GM18498 (cell line): ENCODE measurements around the gene LAMP2.
"Not testable (repeated sequence)": the region's sequence is repeated elsewhere in the genome, so short reads cannot be mapped to it uniquely, and the experiment has no call there.

Source experiments
- ATAC-seq: cut with Tn5 transposase; IDR thresholded peaks from one replicate; pipeline ENCODE4 v1.9.1; 2021; ENCODE audit warnings: mild to moderate bottlenecking, moderate library complexity; ENCODE audit not compliant: unreplicated experiment

LAMP2 gene

DNA sequence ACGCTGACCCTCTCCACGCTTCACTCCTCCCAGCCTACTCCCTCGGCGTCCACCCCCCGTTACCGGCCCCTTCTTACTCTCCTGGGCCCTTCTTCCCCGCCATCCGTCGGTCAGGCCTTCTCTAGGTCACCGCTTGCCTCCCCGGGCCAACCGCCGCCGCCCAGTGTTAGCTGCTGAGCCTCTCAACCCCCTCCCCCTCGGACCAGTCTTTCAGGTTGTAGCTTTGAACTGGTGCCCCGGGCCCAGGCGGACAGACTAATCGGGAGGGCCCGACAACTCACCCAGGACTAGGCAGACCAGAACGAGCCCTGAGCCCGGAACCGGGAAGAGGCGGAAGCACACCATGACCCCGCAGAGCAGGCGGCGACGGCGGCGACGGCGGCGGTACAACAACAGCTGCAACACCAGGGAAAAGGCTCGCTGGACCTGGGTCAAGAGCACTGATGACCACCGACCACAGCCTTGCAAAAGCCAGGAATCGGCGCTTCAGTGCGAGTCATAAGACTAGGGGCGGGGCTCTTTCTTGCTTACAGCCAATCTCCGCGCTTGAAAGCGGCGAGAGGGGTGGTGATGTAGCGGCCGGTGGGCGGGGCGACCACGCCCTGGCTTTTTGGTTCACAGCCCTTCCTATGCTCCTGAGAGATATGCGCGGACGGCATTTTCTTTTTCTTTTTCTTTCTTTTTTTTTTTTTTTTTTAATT lies at the start of gene LAMP2:
Gene LAMP2 (minus strand): TSS at position 472 of the 701 bp plus-strand sequence. CDS start 127 bp downstream, at position 345.
- peak; percentile 99 for ATAC-seq

- no peak for ATAC-seq
Observed at GRCh38 chrX:120517936-120518335, 48.8 kb upstream of the LAMP2 start.

DNA sequence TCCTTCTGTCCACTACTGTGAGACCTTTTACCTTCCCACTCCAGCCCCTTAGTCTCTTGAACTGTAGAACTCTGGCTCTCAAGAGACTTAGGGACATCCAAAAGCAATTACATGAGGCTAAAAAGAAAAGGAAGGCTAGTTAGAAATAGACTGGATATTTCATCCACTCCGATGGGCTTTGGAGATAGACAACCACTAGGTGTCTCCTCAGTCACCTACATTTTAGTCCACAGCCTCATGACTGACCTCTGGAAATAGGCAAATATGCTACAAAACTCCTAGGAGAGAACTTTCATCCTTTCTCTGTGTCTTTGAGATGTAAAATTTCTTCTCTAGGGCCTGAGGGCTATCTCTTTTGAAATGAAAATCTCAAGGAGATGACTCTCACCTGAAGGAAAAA lies 45.1 kb upstream of the LAMP2 start:
- no peak for ATAC-seq

DNA sequence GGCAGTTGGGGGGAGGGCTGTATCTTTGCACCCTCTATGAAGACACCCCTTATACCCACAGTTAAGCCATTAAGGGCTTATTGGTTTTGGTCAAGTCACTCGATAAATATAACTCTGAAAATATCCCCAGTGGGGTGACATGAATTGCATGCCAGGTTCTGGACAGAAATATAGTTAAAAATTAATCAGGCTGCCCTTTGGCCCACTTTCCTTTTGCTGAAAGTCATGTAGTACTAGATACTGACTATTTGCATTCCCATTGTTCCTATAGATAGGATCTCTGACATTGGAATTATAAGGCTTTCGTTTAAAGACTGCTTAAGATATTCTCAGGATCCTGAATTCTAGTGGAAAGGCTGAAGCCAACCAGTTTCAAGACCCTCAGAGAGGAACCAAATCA lies 43.5 kb upstream of the LAMP2 start:
- no peak for ATAC-seq

DNA sequence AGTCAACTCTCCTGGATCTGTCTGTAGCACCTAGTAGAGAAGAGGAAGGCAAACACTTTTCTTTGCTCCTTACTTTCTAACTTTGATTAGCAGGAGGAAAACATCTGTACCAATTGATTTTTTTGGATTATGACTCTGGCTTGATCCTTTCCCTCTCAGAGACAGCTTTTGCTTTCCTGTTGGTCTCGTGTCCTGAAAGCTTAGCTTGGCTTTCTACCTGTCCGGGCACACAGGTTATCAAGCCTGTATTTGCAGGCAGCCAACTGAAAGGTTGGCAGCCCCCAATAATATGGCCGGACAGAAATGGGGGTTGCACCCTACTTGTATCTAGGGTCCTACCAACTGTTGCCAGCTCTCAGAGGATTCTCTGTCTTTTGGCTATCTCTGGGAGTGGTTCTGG lies 43.1 kb upstream of the LAMP2 start:
- no peak for ATAC-seq

DNA sequence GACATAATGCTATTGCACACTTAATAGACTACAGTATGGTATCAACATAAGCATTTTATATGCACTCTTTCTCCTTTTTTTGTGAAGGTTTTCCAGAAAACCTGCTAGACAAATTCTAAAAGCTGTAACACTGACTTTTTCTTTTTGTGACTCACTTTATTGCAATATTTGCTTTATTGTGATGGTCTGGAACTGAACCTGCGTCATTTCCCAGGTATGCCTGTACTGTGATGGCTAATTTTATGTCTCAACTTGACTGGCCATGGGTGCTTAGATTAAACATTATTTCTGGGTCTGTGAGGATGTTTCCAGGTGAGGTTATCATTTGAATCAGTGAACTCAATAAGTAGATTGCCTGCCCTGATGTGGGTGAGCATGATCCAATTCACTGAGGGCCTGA lies 35.5 kb upstream of the LAMP2 start:
- no peak for ATAC-seq

GRCh38 chrX:120499301-120500072 lies 30.4 kb upstream of the LAMP2 start:
- ATAC-seq, result no peak

DNA sequence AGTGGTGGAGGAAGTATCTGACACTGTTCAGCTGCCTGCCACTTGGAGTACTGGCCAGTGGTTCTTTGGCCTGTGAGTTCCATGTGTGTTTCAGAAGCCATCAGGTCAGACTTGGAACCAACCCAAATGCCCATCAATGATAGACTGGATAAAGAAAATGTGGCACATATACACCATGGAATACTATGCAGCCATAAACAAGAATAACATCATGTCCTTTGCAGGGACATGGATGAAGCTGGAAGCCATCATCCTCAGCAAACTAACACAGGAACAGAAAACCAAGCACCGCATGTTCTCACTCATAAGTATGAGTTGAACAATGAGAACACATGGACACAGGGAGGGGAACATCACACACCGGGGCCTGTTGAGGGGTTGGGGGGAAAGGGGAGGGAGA lies 21.0 kb upstream of the LAMP2 start:
- not testable (repeated sequence) for ATAC-seq

GRCh38 chrX:120486786-120487185 lies 17.7 kb upstream of the LAMP2 start:
- ATAC-seq, result no peak

DNA sequence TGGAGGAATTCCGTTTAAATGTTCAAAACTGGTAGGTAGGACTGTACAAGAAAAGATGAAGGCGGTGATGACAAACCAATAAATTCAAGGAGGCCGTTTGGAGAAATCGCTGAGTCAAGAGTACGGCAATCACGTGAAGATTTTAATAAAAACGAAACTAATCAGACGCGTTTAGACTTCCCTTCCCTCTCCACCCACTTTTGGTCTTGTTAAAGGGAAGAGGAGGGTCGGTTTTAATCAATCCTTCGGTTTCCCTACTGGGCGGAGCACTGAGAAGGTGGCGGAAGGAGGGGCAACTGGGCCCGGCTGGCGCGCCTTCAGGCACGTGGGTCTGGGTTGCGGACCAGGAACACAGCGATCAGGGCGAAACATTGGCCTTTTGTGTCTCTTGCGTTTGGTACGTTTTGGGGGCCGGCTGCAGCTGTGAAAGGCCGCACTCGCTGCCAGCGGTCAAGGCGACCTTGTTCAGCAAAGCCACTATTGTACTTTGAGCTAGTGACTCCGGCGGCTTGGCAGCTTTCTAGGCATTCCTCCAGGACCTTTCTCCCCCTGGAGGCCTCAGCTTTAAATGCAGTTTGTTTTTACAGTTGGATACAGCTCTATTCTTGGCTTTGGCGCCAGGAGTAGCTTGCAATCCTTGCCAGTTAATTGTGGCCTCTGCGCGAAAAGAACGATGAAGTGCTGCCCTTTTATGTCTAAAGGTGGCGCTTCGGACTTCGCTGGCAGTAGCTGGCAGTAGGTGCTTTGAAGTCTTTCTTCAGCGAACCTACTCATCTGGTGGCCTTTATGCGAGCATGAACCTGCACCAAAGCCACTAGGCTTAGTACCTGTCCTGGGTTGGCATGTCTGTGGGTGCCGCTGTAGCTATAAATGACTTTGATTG lies 16.8 kb upstream of the LAMP2 start:
- ATAC-seq, result peak; percentile 81

DNA sequence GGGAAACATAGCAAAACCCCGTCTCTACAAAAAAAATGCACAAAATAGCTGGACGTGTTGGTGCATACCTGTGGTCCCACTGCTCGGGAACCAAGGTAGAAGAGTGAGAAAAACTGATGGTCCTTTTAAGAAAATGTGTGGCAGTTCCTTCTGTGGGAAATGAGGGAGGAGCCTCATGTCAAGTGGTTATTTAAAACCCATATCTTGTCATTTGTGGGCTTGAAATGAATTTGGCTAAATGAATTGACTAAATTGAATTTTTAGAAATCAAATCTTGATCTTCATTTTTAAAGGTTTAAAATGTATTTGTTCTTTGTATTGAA lies 16.2 kb upstream of the LAMP2 start:
- peak; percentile 17 for ATAC-seq

DNA sequence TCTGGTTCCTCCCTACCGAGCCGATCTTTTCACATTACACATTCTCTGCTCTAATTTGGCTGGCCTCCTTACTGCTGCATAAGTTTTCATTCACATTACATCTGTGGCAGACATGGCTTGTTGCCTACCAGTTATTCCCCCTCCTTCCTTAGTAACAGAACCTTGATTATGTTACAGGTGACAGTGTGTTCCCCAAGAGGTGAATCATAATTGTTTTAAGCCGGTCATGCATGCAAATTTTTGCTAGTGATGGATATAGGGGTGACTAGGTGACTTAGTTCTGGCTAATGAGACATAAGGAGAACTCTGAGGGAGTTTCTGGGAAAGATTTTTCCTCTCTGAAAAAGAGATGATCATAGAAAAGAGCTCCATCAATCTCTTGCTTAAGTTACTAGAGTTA lies 8.4 kb upstream of the LAMP2 start:
- no peak for ATAC-seq

DNA sequence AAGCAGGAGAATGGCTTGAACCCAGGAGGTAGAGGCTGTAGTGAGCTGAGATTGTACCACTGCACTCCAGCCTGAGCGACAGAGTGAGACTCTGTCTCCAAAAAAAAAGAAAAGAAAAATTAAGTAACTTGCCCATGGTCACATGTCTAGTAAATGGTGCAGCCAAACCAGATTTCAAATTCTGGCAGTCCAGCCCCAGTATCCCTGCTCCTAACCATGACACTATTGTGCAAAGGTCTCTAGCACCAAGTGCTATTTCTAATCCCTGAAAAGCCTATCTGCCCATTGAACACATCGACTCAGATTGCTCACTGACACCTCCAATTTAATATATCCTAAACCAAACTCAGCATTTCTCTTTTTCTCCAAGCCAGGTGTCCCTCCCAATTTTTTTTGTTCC lies 7.6 kb upstream of the LAMP2 start:
- no peak for ATAC-seq

- not testable (repeated sequence) for ATAC-seq
Observed at GRCh38 chrX:120475447-120475846, 6.4 kb upstream of the LAMP2 start.

DNA sequence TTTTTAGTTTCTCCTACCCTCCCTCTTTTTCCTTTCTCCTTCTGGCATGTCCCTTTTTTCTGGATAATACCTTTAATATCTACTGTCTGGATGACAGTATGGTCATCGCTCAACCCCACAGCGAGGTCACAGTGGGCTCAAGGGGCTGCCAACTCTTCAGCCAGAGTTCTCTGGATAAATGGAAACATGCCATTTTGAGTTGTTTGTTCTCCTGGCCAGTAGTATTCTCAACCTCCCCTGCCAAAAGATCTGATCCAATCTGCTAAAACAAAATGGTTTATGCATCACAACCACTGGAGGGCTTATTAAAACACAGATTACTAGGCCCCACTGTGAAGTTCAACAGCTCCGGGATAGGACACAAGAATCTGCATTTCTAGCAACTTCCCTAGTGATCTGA lies 5.0 kb upstream of the LAMP2 start:
- ATAC-seq, result no peak

DNA sequence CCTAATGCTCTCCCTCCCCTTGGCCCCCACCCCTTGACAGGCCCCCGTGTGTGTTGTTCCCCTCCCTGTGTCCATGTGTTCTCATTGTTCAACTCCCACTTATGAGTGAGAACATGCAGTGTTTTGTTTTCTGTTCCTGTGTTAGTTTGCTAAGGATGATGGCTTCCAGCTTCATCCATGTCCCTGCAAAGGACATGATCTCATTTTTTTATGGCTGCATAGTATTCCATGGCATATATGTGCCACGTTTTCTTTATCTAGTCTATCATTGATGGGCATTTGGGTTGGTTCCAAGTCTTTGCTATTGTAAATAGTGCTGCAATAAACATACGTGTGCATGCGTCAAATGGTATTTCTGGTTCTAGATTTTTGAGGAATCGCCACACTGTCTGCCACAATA lies 561 bp upstream of the LAMP2 start:
- not testable (repeated sequence) for ATAC-seq

GRCh38 chrX:120468479-120468824 lies 644 bp downstream of the LAMP2 start:
- ATAC-seq, result no peak

DNA sequence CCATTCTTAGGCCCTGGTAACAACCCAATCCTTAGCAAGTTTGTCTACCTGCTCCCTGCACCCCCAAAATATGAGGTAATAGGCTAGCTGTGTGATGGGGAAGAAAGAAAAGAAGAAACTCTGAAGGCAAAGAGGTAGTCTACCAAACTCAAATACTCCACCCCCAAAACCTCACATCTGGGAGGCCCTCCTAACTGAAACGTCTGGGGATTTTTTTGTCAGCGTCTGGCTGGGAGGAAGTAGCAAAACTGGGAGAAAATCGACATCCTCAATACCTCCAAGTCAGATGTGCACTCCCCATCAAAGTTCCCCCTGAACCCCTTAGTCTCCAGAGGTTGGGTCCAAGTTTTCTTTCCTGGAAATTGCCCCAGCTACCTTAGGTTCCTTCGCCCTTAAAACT lies 1.0 kb downstream of the LAMP2 start:
- ATAC-seq, result no peak

DNA sequence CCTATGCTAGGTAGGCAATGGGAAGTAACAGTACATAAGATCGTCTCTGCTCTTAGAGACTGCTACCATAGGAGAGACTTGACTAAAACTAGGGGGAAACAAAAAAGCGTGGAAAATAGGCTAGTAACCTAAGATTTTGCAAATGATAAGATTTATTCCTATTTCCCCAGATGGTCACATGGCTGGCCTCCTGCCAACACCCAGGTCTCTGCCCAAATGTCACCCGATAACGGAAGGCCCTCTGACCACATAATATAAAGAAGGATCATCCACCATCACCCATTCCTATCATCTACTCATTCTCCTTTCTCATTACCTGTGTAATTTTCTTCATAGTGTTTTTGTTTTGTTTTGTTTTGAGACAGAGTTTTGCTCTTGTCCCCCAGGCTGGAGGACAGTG lies 4.7 kb downstream of the LAMP2 start:
- no peak for ATAC-seq

- ATAC-seq, result no peak
Observed at GRCh38 chrX:120463241-120463640, 5.9 kb downstream of the LAMP2 start.

- ATAC-seq, result no peak
Observed at GRCh38 chrX:120462370-120462769, 6.7 kb downstream of the LAMP2 start.

DNA sequence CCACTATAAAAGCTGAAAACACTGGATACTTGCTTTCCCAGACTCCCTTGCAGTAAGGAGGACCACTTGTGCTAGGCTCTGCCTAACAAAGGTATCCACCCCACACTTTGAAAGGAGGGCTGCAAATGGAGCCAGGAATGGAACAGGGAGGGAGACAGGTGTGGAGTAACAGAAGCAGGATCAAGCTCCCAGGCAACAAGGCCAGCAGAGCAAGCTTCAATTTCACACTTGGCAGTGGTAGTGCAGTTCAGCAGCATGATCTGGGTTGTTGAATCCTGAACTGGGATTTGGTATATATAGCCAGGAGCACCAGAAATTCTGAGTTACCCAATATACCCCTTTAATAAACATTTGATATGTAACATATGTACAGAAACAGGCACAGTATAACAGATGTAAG lies 9.8 kb downstream of the LAMP2 start:
- ATAC-seq, result no peak
